SK-N-MC (cell line): ENCODE results near the gene AK4.
"Not testable (repeated sequence)": the region's sequence is repeated elsewhere in the genome, so short reads cannot be mapped to it uniquely, and the experiment has no call there.

Experiments
- DNase-seq: peaks from one replicate; pipeline ENCODE4 v3.0.0-alpha.2; 2011; ENCODE audit warnings: low read depth, low spot score
- H3K27ac ChIP-seq: fragments of 200-600 bp; sonication (generic); 2 replicates; pipeline ENCODE4 v1.5.1; 2016; ENCODE audit warnings: mixed run types
- H3K36me3 ChIP-seq: fragments of 200-600 bp; sonication (generic); 2 replicates; pipeline ENCODE4 v1.6.1; 2017; ENCODE audit warnings: antibody characterized with exemption, low read length, mixed read lengths; ENCODE audit not compliant: insufficient read depth
- H3K4me3 ChIP-seq: fragments of 200-600 bp; sonication (generic); 2 replicates; pipeline ENCODE4 v1.5.1; 2016
- H3K9ac ChIP-seq: fragments of 200-600 bp; sonication (generic); 2 replicates; pipeline ENCODE4 v1.8.0; 2017; ENCODE audit warnings: mixed run types, mixed read lengths; ENCODE audit not compliant: insufficient read length
- H3K9me3 ChIP-seq: fragments of 200-600 bp; sonication (generic); 2 replicates; pipeline ENCODE4 v1.6.1; 2017; ENCODE audit warnings: low read depth, mild to moderate bottlenecking, antibody characterized with exemption, low read length, moderate library complexity, mixed read lengths
- EZH2 ChIP-seq: fragments of 200-600 bp; sonication (generic); IDR thresholded peaks from one replicate; pipeline ENCODE4 v1.6.1; 2017; ENCODE audit warnings: antibody characterized with exemption
- FOXP2 ChIP-seq: optimal IDR thresholded peaks from 2 replicates; pipeline ENCODE3; 2011; ENCODE audit warnings: mild to moderate bottlenecking, moderate library complexity; ENCODE audit not compliant: insufficient read depth; ENCODE audit errors: extremely low read length, control extremely low read depth
- POLR2AphosphoS5 ChIP-seq: IDR thresholded peaks from 2 replicates; pipeline ENCODE4 v1.6.1; 2012; ENCODE audit warnings: mild to moderate bottlenecking, low read depth, low read length, borderline replicate concordance

Gene AK4

GRCh38 chr1:65157546-65157941 lies 9.5 kb downstream of the AK4 start:
- Histone ChIP-seq H3K4me3 (no peak overlapping the region), H3K9me3 (no peaks in the 10 kb centered on the region), H3K36me3 (no peaks in the 10 kb centered on the region)

GRCh38 chr1:65159291-65159688 lies 11.3 kb downstream of the AK4 start:
- not testable (repeated sequence) for H3K4me3 ChIP-seq, H3K27ac ChIP-seq, H3K9ac ChIP-seq, H3K9me3 ChIP-seq, H3K36me3 ChIP-seq, DNase-seq

More at GRCh38 chr1:65157546-65157941, 9.5 kb downstream of the AK4 start:
- DNase-seq = no peak
- no peak overlapping the region for H3K27ac ChIP-seq
- no peak overlapping the region for H3K9ac ChIP-seq
- TF ChIP-seq POLR2AphosphoS5 = no peak
- no peak for TF ChIP-seq EZH2
- TF ChIP-seq FOXP2 = no peak

- Histone ChIP-seq H3K9ac (no peak overlapping the region), H3K4me3 (no peak overlapping the region), H3K36me3 (no peaks in the 10 kb centered on the region), H3K27ac (no peak overlapping the region), H3K9me3 (no peaks in the 10 kb centered on the region)
- TF ChIP-seq POLR2AphosphoS5 (no peak), FOXP2 (no peak), EZH2 (no peak)
- no peak for DNase-seq
Measured at GRCh38 chr1:65159801-65160523, 12.0 kb downstream of the AK4 start.

- no peak overlapping the region for H3K9ac ChIP-seq
- H3K36me3 ChIP-seq = no peaks in the 10 kb centered on the region
- H3K4me3 ChIP-seq = no peak overlapping the region
- no peak for DNase-seq
- no peaks in the 10 kb centered on the region for H3K9me3 ChIP-seq
- H3K27ac ChIP-seq = no peak overlapping the region
- TF ChIP-seq EZH2 = no peak
- TF ChIP-seq POLR2AphosphoS5 = no peak
- TF ChIP-seq FOXP2 = no peak
Measured at GRCh38 chr1:65163201-65163805, 15.3 kb downstream of the AK4 start.

- not testable (repeated sequence) for H3K36me3 ChIP-seq, H3K4me3 ChIP-seq, DNase-seq, H3K9ac ChIP-seq, H3K27ac ChIP-seq, H3K9me3 ChIP-seq
Measured at GRCh38 chr1:65164101-65164500, 16.1 kb downstream of the AK4 start.

- DNase-seq = no peak
- H3K36me3 ChIP-seq = no peaks in the 10 kb centered on the region
- TF ChIP-seq EZH2 (no peak), POLR2AphosphoS5 (no peak), FOXP2 (no peak)
- no peak overlapping the region for H3K9ac ChIP-seq
- no peak overlapping the region for H3K27ac ChIP-seq
- H3K4me3 ChIP-seq = no peak overlapping the region
- H3K9me3 ChIP-seq = no peaks in the 10 kb centered on the region
Measured at GRCh38 chr1:65164633-65165032, 16.6 kb downstream of the AK4 start.

- Histone ChIP-seq H3K36me3 (no peaks in the 10 kb centered on the region), H3K9me3 (no peaks in the 10 kb centered on the region), H3K27ac (no peak overlapping the region), H3K9ac (no peak overlapping the region), H3K4me3 (no peak overlapping the region)
- no peak for TF ChIP-seq FOXP2
- no peak for TF ChIP-seq POLR2AphosphoS5
- no peak for TF ChIP-seq EZH2
- DNase-seq = no peak
Measured at GRCh38 chr1:65165269-65165993, 17.4 kb downstream of the AK4 start.

GRCh38 chr1:65166572-65167305 lies 18.7 kb downstream of the AK4 start:
- no peak overlapping the region for H3K9ac ChIP-seq

More at GRCh38 chr1:65166572-65167305, 18.7 kb downstream of the AK4 start:
- TF ChIP-seq POLR2AphosphoS5 = no peak
- TF ChIP-seq EZH2 = no peak
- TF ChIP-seq FOXP2 = no peak
- no peak overlapping the region for H3K4me3 ChIP-seq
- H3K27ac ChIP-seq = peak overlapping the region; percentile 9; the same call in 1 of the 2 replicates
- H3K36me3 ChIP-seq = no peaks in the 10 kb centered on the region
- H3K9me3 ChIP-seq = no peaks in the 10 kb centered on the region
- DNase-seq = no peak
